Lower leg skin (tissue), 3 donors: ENCODE results near the gene CALML6.

ENCODE experiments used
- POLR2A ChIP-seq, 2 donors: fragments of 450-650 bp; IDR thresholded peaks; one replicate each; pipeline ENCODE4 v1.6.1; 2016 to 2017; ENCODE audit warnings: antibody characterized with exemption in 2 of 2, mild to moderate bottlenecking in 1 of 2, moderate library complexity in 1 of 2
- TF ChIP-seq, protein P1 (sequence below), 3 donors: fragments of 450-650 bp; IDR thresholded peaks; one replicate each; pipeline ENCODE4 v1.5.1; 2016; ENCODE audit warnings: antibody characterized with exemption in 3 of 3, mild to moderate bottlenecking in 3 of 3, moderate library complexity in 2 of 3

DNA sequence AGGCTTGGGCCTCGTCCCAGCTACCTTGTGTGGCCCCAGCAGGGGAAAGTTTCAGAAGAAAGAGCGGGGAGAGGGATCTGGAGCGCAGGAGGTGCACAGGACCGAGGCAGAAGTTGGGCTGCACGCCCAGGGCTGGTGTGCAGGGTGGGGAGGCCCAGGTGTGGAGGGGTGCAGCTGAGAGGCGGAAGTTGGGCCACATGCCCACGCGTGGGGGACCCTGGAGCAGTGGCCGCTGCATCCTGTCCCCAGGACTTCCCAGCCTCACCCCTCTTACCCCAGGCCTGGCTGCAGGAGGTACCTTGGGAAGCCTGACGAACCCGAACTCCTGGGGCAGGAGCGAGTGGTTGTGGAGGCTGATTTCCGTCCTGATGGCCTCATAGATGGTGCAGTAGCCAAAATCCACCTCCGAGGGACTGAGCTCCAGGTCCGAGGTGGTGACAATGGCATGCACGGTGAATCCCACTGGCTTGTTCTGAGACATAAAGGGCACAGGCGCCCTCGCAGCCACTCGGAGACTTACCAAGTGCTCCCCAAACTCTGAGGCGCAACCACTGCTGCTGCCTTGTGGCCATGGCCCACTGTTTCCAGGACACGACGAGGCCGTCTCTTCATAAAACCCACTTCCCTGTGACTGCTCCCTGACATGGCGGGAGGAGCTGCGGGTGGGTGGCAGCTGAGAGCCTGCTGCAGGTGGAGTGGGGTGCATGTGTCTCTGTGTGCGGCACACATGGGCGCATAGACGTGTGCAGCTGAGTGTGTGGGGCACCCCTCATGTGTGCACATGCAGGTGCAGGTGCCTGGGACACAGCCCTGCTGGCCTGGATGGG is 24.4 kb downstream of the CALML6 start:
- TF ChIP-seq POLR2A (IDR thresholded peaks at IDR 0.05), result no peak
- TF ChIP-seq, protein P1, sequence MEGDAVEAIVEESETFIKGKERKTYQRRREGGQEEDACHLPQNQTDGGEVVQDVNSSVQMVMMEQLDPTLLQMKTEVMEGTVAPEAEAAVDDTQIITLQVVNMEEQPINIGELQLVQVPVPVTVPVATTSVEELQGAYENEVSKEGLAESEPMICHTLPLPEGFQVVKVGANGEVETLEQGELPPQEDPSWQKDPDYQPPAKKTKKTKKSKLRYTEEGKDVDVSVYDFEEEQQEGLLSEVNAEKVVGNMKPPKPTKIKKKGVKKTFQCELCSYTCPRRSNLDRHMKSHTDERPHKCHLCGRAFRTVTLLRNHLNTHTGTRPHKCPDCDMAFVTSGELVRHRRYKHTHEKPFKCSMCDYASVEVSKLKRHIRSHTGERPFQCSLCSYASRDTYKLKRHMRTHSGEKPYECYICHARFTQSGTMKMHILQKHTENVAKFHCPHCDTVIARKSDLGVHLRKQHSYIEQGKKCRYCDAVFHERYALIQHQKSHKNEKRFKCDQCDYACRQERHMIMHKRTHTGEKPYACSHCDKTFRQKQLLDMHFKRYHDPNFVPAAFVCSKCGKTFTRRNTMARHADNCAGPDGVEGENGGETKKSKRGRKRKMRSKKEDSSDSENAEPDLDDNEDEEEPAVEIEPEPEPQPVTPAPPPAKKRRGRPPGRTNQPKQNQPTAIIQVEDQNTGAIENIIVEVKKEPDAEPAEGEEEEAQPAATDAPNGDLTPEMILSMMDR (IDR thresholded peaks at IDR 0.05), result no peak
